Activated effector memory CD4-positive, alpha-beta T cell treated with Interleukin-2 at 50 U/mL for 16 hours (primary cell): ENCODE data around the gene ESR1.
"Not testable (repeated sequence)": the region's sequence is repeated elsewhere in the genome, so short reads cannot be mapped to it uniquely, and the experiment has no call there.

Experiments used
- DNase-seq: peaks from one replicate; pipeline ENCODE4 v3.0.0-alpha.2; 2020

The ESR1 gene

GRCh38 chr6:152059909-152060308, 252.4 kb downstream of the ESR1 start:
- no peak for DNase-seq

DNA sequence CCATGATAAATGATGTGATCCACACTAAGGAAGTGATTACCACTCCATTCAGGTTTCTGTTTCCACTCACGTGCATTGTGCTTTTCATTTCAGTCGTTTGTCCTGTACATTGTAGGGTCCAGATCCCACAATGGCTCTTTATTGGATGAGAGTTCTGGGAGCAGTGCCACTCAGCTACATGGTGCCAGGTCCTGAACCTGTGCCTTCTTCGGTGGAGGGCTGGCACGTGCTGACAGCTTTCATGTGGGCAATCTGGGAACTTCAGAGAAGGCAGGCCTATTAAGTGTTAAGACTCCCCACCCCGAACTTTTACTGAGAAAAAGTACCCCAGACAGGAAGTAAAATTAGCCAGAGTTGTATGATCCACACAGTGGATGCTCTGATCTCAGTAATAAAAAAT, 255.0 kb downstream of the ESR1 start:
- DNase-seq: no peak

DNA sequence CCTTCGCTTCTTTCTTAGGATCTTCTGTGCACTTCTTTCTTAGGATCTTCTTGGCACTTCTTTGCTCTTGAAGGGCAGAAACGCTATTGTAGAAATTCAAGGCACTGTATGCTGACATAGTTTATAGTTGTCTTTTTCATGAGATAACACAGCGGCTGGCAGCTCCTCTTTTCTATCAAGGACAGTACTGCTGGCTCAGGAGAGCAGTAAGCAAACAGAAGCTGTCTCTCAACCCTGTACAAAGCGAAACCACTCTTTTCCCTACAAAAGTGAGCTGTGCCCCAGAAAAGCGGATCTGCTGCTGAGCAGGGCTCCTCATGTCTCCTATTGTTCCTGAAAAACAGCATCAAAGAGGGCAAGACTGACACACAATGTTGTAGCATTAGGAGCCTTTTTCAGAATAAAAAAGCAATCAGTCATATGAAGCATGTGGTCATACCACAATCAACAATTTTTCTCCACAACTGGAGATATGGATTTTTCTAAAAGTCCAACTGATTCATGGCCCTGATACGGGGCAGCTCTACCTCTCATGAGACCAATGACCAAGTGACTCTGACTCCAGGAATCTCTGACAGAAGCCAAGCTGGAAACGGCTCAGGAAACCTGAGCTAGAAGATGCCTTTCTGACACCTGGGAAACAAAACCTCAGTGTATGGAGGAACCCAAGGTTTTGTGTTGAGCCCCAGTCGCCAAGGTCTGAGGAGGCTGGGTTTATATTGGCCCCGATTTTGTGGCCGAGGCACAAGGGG, 255.9 kb downstream of the ESR1 start:
- DNase-seq: no peak

DNA sequence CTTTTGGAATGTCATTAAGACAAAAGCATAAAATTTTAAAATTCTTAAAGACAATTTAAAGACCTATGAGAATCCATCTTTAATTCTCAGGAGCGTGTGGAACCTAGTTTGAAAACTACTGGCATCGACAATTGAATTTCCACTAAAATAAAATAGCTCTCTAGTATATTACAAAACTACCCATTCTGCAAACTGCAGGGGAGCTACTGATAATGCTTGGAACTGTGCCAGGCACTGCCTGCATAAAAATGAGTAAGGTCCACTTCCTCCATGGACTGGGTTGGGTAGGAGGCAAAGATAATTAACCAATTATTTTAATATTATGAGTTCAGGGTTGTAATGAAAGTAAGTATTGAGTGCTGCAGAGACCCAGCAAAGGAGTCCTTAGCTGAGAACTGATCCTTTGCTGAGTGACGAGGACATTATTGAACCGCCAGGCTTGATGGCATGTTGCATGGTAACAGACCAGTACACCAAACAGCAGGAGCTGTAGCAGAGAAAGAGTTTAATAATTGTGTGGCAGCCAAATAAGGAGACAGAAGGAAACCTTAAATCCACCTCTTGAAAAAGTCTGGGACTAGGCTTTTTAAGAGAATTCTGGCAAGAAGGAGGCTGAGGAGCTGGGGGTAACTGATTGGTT, 261.3 kb downstream of the ESR1 start:
- DNase-seq: no peak

- DNase-seq: no peak
Measured at GRCh38 chr6:152070556-152070955, 263.1 kb downstream of the ESR1 start.

DNA sequence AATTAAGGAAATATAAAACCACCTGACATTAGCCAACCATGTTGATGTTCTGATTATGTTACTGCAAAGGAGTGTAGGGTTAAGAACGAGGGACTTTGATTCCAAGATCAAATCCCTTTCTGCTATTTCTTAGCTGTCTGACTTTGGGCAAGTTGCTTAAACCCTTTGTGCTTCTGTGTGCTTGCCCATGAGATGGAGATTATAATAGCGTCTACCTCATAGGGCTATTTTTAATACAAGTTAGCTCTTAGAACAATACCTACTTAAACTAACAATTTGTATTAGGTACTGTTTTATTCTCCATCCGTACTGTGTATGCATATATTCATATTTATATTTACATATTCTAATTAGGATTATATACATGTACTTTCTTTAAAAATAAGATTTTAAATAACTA, 263.8 kb downstream of the ESR1 start:
- DNase-seq: no peak

DNA sequence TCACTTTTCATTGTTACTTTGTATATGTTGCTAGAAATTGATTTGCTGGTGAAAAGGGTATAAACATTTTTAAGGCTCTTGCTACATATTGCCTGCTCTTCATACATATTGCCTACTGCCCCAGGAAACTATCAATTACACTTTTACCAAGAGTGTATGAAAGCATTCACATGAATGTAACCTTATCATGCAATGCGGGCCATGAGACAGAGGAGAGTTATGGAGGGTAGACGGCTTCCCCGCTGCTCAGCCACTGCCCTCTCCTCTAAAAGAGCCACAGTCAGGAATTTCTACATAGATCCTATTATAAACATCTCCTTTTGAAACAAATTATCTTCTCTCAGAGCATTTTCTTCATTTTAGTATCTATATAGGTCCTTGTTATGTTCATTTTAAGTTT, 264.4 kb downstream of the ESR1 start:
- no peak for DNase-seq

GRCh38 chr6:152076242-152076641, 268.8 kb downstream of the ESR1 start:
- not testable (repeated sequence) for DNase-seq

DNA sequence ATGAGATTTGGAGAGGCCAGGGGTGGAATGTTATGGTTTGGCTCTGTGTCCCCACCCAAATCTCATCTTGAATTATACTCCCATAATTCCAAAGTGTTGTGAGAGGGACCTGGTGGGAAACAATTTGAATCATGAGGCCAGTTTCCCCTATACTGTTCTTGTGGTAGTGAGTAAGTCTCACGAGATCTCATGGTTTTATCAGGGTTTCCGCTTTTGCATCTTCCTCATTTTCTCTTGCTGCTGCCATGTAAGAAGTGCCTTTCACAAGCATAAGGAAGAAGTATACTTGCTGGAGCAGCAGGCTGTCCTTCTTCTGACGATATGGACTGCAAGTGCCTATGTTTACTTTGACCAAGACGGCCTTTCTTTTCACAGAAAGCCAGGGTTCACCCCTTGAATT, 270.5 kb downstream of the ESR1 start:
- DNase-seq: no peak

DNA sequence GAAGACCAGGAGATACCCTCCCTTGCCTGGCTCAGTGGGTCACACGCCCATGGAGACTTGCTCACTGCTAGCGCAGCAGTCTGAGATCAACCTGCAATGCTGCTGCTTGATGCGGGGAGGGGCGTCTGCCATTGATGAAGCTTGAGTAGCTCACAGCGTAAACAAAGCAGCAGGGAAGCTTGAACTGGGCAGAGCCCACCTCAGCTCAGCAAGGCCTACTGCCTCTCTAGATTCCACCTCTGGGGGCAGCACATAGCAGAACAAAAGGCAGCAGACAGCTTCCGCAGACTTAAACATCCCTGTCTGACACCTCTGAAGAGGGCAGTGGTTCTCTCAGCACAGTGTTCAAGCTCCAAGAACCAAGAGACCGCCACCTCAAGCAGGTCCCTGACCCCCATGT, 271.3 kb downstream of the ESR1 start:
- DNase-seq: no peak

DNA sequence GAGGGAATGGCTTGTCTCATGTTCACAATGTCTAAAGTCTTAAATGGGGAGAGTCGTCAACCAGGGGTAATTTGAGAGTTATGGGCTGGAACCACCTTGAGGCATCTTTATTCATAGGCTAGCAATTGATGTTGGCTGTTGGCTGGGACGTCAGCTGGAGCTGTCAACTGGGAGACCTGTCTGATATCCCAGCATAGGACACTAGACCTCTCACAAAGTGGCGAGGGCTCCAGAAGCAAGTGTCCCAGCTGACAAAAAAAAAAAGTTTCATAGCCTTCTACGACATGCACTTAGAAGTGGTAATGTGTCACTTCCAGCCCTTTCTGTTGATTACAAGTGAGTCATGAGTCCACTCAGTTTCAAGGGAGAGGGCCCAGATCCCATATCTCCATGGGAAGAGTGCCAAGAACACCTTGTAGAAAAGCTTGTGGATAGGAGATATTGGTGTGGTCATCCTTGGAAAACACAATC, 278.0 kb downstream of the ESR1 start:
- DNase-seq: no peak

- no peak for DNase-seq
Measured at GRCh38 chr6:152086223-152086873, 278.9 kb downstream of the ESR1 start.

GRCh38 chr6:152087096-152087495, 279.6 kb downstream of the ESR1 start:
- no peak for DNase-seq

DNA sequence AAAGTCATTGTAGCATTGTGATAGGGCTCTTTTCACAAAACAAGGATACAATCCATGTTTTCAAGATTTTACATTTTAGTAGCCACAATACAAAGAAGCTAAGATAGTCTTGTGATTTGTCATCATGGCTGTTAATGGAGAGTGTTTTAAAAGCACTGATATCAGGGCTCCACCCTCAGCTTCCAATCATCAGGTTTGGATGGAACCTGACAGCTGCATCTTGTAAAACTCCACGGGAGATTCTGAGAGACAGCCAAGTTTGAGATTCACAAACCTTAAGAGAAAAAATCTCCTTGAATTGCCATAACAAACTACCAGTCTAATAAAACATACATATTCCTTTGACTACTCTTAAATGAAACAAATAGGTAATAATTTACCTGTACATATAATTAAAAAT, 280.2 kb downstream of the ESR1 start:
- DNase-seq: no peak

DNA sequence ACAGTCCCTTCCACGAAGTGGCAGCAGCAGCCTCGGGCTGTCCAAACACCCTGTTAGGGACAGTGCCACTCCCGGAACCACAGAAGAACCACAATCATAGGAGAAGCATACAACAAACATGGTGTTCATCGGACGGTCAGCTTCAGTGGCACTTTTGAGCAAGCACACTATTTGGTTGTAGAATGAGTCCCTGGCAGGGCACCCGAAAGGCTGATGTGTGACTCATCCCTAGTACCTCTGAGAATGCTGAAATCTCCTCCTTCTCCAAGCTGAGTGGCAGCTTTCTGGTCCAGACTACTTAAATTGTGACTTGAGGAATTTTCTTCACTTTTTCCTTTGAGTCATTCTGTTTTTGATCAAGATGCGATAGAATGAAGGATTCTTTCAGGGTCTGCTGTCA, 282.5 kb downstream of the ESR1 start:
- no peak for DNase-seq

DNA sequence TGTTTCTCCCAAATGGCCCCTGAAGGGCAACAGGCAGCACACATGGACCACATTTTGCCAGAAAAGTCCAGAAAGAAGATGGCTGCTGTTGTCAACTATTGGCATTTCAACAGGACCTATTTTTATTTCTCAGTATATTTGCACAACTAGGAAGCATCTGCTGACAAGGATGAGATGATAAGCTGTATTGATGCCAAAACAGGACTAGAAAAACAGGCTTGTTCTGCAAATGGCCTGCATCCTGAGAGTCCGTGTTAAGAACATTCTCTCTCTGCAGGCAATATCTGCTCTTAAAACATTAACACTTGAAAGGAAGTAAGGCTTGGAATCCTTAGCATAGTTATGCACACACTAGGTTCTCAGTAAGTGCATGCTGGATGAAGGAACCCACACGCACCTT, 283.7 kb downstream of the ESR1 start:
- no peak for DNase-seq

DNA sequence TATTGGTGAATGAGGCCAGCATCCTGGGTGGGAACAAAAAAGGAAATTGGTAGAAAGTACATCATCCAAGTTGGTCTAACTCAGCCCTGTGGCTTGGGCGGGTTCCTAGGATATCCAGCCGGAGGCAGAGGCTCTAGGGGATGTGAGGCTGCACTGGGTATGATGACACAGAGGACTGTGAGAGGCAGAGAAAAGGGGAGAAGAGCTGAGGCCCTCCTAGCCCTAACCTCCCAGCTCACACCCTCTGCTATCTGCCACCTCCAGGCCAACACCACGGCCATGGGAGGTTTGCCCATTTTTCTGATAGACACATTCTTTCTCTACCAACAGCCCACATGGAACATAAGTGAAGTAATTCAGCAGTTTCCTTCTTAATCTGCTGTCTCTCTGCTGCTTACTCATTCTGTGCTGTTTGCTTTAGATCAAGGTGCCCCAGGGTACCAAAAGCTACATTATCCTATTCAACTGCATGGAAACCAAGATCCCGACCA, 284.4 kb downstream of the ESR1 start:
- DNase-seq: no peak

GRCh38 chr6:152093711-152094110, 286.2 kb downstream of the ESR1 start:
- no peak for DNase-seq

GRCh38 chr6:152094276-152094675, 286.8 kb downstream of the ESR1 start:
- no peak for DNase-seq

DNA sequence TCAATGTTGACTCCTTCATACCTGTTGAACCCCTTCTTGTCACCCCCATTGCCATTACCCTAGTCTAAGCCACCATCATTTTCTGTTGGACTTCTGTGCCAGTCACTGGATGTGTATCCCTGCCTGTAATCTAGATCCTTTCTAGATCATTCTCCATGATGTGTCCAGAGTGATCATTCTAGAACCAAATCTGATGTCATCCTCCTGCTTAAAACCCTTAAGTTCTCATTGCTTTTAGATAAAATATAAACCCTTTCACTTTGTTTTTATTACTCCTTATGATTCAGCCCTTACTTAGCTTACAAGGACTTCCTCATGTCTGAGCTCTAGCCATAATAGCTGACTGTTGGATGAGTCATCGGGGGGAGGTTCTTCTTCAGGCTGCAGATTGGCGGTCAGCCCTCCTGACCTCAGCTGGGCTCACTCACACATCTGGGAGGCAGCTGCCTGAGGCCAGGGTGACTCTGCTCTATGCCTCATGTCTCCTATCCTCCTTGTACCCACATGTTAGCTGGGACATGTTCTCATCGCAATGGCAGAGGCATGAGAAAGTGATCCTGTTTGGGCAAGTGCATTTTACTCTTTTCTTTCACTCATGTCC, 287.6 kb downstream of the ESR1 start:
- no peak for DNase-seq

DNA sequence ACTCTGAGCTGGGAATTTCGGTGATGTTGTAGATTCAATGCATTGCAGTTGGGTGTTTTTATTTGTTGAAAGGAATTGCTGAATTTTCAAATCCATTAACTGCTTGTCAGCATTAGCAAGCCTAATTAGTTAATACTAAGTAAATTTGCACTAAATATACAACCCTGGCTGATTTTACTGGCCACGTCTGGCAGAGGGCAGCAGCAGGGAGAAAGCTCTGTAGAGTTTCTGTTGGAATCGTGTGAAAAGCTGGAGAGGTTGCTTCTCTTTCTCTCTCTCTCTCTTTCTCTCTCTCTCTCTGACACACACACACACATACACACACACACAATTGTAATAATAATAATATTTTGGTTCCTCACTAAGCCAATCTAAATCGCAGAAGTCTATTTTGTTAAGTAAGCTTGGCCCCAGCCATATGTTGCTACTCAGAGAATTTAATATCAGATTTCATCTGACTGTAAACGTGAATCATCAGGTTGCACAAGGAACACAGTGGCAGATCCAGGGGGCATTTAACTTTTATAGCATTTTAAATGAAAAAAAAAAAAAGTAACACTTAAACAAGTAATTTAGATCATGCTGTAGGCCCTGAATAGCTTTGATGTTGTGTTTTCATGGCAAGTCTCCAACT, 289.5 kb downstream of the ESR1 start:
- DNase-seq: no peak

GRCh38 chr6:152098683-152099082, 291.2 kb downstream of the ESR1 start:
- no peak for DNase-seq
